H1 (cell line): ENCODE data around the gene ZDHHC5.

Experiments
- CHD1 ChIP-seq: IDR thresholded peaks from 2 replicates; pipeline ENCODE4 v1.6.1; 2012; ENCODE audit warnings: low read depth, low read length, improper control_type of control experiment
- CREB1 ChIP-seq: IDR thresholded peaks from 2 replicates; pipeline ENCODE4 v1.6.1; 2012; ENCODE audit warnings: inconsistent platforms
- EP300 ChIP-seq, 2 experiments: IDR thresholded peaks; 1 replicate in 1 of 2; 2 replicates in 1 of 2; pipeline ENCODE4 v1.6.1; 2011 to 2012; ENCODE audit warnings: low read depth in 2 of 2, low read length in 2 of 2, mild to moderate bottlenecking in 2 of 2, borderline replicate concordance in 1 of 2, inconsistent platforms in 1 of 2, moderate library complexity in 1 of 2
- JUN ChIP-seq: IDR thresholded peaks from 2 replicates; pipeline ENCODE4 v1.6.1; 2011; ENCODE audit warnings: low read depth, mild to moderate bottlenecking, improper control_type of control experiment, low read length
- POLR2A ChIP-seq, 2 experiments: IDR thresholded peaks; 1 replicate in 1 of 2; 2 replicates in 1 of 2; pipeline ENCODE4 v1.6.1; 2011; ENCODE audit warnings: low read depth in 2 of 2, low read length in 2 of 2, mild to moderate bottlenecking in 2 of 2; ENCODE audit errors: control extremely low read depth in 1 of 2
- RFX5 ChIP-seq: IDR thresholded peaks from 2 replicates; pipeline ENCODE4 v1.6.1; 2011; ENCODE audit warnings: low read depth, low read length, improper control_type of control experiment, borderline replicate concordance
- RNF2 ChIP-seq: fragments of 200-900, 300-1000 bp; sonication (generic); IDR thresholded peaks from 2 replicates; pipeline ENCODE4 v1.7.1; 2016; ENCODE audit warnings: borderline replicate concordance, low read depth, mild to moderate bottlenecking, antibody characterized with exemption, low read length; ENCODE audit not compliant: poor library complexity, severe bottlenecking; ENCODE audit errors: missing control alignments
- TF ChIP-seq, protein P1 (sequence below): IDR thresholded peaks from 2 replicates; pipeline ENCODE4 v1.6.1; 2012; ENCODE audit warnings: inconsistent platforms
- TF ChIP-seq, protein P2 (sequence below), 3 experiments: IDR thresholded peaks; 1 replicate in 2 of 3; 2 replicates in 1 of 3; pipeline versions ENCODE4 v1.5.1 to v1.6.1; 2011; ENCODE audit warnings: low read length in 3 of 3, mild to moderate bottlenecking in 3 of 3, inconsistent platforms in 2 of 3, low read depth in 1 of 3, moderate library complexity in 1 of 3; ENCODE audit not compliant: insufficient read depth in 1 of 3; ENCODE audit errors: control extremely low read depth in 1 of 3

DNA sequence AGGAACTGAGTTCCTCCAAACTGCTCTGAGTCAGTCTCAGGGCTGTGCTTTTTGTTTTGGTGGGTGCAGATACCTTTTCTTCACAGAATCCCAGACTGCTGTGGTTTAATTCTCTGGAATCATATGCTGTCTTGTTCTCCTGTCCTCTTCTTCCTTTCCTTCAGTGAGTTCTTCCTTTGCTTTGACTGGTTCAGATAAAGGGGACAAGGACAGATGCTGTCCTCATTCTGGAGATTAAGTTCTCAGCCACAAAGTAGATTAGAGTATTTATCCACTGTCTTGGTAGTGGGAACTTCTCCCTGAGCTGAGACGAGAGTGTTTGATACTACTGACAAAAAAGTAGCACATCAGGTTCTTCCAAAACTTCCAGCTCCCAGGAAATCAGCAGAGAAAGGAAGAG lies 13.3 kb downstream of the ZDHHC5 start:
- TF ChIP-seq RNF2 (no peak), JUN (no peak), RFX5 (no peak), POLR2A (IDR thresholded peaks at IDR 0.05; ENCODE audit: control extremely low read depth in 1 of 2, low read depth in 2 of 2, low read length in 2 of 2) (no peak), EP300 (IDR thresholded peaks at IDR 0.05; ENCODE audit: borderline replicate concordance in 1 of 2, low read depth in 2 of 2, low read length in 2 of 2) (no peak), CHD1 (no peak), CREB1 (no peak)
- TF ChIP-seq, protein P1, sequence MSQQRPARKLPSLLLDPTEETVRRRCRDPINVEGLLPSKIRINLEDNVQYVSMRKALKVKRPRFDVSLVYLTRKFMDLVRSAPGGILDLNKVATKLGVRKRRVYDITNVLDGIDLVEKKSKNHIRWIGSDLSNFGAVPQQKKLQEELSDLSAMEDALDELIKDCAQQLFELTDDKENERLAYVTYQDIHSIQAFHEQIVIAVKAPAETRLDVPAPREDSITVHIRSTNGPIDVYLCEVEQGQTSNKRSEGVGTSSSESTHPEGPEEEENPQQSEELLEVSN: no peak
- TF ChIP-seq, protein P2, sequence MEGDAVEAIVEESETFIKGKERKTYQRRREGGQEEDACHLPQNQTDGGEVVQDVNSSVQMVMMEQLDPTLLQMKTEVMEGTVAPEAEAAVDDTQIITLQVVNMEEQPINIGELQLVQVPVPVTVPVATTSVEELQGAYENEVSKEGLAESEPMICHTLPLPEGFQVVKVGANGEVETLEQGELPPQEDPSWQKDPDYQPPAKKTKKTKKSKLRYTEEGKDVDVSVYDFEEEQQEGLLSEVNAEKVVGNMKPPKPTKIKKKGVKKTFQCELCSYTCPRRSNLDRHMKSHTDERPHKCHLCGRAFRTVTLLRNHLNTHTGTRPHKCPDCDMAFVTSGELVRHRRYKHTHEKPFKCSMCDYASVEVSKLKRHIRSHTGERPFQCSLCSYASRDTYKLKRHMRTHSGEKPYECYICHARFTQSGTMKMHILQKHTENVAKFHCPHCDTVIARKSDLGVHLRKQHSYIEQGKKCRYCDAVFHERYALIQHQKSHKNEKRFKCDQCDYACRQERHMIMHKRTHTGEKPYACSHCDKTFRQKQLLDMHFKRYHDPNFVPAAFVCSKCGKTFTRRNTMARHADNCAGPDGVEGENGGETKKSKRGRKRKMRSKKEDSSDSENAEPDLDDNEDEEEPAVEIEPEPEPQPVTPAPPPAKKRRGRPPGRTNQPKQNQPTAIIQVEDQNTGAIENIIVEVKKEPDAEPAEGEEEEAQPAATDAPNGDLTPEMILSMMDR (IDR thresholded peaks at IDR 0.05; ENCODE audit: control extremely low read depth in 1 of 3, insufficient read depth in 1 of 3, low read depth in 1 of 3, low read length in 3 of 3): no peak
